Fibroblast of lung (primary cell): ENCODE results near the gene TBXA2R. TPM values are rescaled to one million over a fixed set of nuclear protein-coding genes. Genes with fewer than 3 reads are reported as not detected.

Experiments
- DNase-seq, 2 donors: peaks; one replicate each; pipeline versions ENCODE4 v3.0.0 to v3.0.0-alpha.2; 2010; ENCODE audit warnings: low read depth in 2 of 2
- H2AFZ ChIP-seq: 2 replicates; pipeline ENCODE4 v1.5.1; 2012; ENCODE audit warnings: low read length, control low read depth, inconsistent platforms
- H3K27ac ChIP-seq: 2 replicates; pipeline ENCODE4 v1.5.1; 2011; ENCODE audit warnings: low read length, control low read depth; ENCODE audit not compliant: insufficient read depth
- H3K27me3 ChIP-seq: 2 replicates; pipeline ENCODE4 v1.5.1; 2011; ENCODE audit warnings: mild to moderate bottlenecking, low read length; ENCODE audit not compliant: control insufficient read depth, insufficient read depth
- H3K36me3 ChIP-seq: 2 replicates; pipeline ENCODE4 v1.5.1; 2011; ENCODE audit warnings: low read length; ENCODE audit not compliant: control insufficient read depth, insufficient read depth
- H3K4me1 ChIP-seq: 2 replicates; pipeline ENCODE4 v1.5.1; 2011; ENCODE audit warnings: low read length; ENCODE audit not compliant: control insufficient read depth, insufficient read depth; ENCODE audit errors: extremely low read depth
- H3K4me2 ChIP-seq: 2 replicates; pipeline ENCODE4 v1.5.1; 2011; ENCODE audit warnings: low read length, control low read depth; ENCODE audit not compliant: insufficient read depth; ENCODE audit errors: extremely low read depth
- H3K4me3 ChIP-seq, 4 experiments: fragments of 200-600 bp in 1 of 4; sonication (generic) in 1 of 4; replicated peaks in 1 of 4; 2 replicates each; pipeline ENCODE4 v1.5.1; 2011 to 2016; ENCODE audit warnings: low read length in 4 of 4, low read depth in 3 of 4, mild to moderate bottlenecking in 3 of 4, control low read depth in 2 of 4, inconsistent platforms in 1 of 4, mixed read lengths in 1 of 4; ENCODE audit not compliant: insufficient read depth in 1 of 4; ENCODE audit errors: control extremely low read depth in 1 of 4
- H3K79me2 ChIP-seq: 2 replicates; pipeline ENCODE4 v1.5.1; 2012; ENCODE audit warnings: mild to moderate bottlenecking, low read length, inconsistent platforms; ENCODE audit not compliant: control insufficient read depth, insufficient read depth
- H3K9ac ChIP-seq: 2 replicates; pipeline ENCODE4 v1.5.1; 2011; ENCODE audit warnings: mild to moderate bottlenecking, low read length, control low read depth; ENCODE audit not compliant: insufficient read depth
- H3K9me3 ChIP-seq: 2 replicates; pipeline ENCODE4 v1.5.1; 2012; ENCODE audit warnings: low read depth, low read length; ENCODE audit not compliant: control insufficient read depth, insufficient read depth
- H4K20me1 ChIP-seq: 2 replicates; pipeline ENCODE4 v1.5.1; 2011; ENCODE audit warnings: low read length; ENCODE audit not compliant: control insufficient read depth, insufficient read depth; ENCODE audit errors: extremely low read depth
- CTCF ChIP-seq, 2 donors: IDR thresholded peaks in 1 of 2; conservative IDR thresholded peaks in 1 of 2; 1 replicate in 1 of 2; 2 replicates in 1 of 2; pipeline ENCODE4 v1.5.1; 2011 to 2012; ENCODE audit warnings: low read length in 2 of 2, control low read depth in 1 of 2, inconsistent platforms in 1 of 2, low read depth in 1 of 2, mild to moderate bottlenecking in 1 of 2
- EZH2 ChIP-seq: IDR thresholded peaks from 2 replicates; pipeline ENCODE4 v1.5.1; 2012; ENCODE audit warnings: low read length, control low read depth, mild to moderate bottlenecking; ENCODE audit errors: missing control alignments
- polyA plus RNA-seq, 2 donors: library from polyadenylated mRNA; depleted of rRNA in 1 of 2; stranded (reverse) in 1 of 2; unstranded in 1 of 2; fragments of >200 nt; gene quantifications; 2 replicates each; pipeline ENCODE4 v1.2.1, GENCODE V29; 2011 to 2012; ENCODE audit warnings: missing spikeins in 1 of 2
- total RNA-seq: library from RNA; depleted of rRNA; stranded (reverse); fragments of >200 nt; gene quantifications from 2 replicates; pipeline ENCODE4 v1.2.1, GENCODE V29; 2014

TBXA2R gene
- total and polyA plus RNA-seq, 2 donors (not counting 1 experiment from before 2014, with no cell fraction given) = 1.3 to 1.8 TPM

GRCh38 chr19:3550947-3551791, 55.5 kb downstream of the TBXA2R start:
- Histone ChIP-seq H3K9me3 (no peaks in the 10 kb centered on the region), H3K9ac (no peak overlapping the region), H3K79me2 (peaks cover 9% of the 10 kb centered on the region), H3K4me1 (peaks cover 3% of the 10 kb centered on the region), H3K4me2 (no peak overlapping the region), H3K27ac (no peak overlapping the region), H3K4me3 (no peak overlapping the region), H3K27me3 (no peaks in the 10 kb centered on the region), H3K36me3 (peaks cover 14% of the 10 kb centered on the region), H4K20me1 (no peaks in the 10 kb centered on the region), H2AFZ (no peak overlapping the region)
- no peak for TF ChIP-seq CTCF (conservative IDR thresholded peaks at IDR 0.05 in 1 of 2, IDR thresholded peaks at IDR 0.05 in 1 of 2; ENCODE audit: low read depth in 1 of 2, low read length in 2 of 2)
- TF ChIP-seq EZH2 = no peak
- no peak for DNase-seq

GRCh38 chr19:3549816-3550215, 56.9 kb downstream of the TBXA2R start:
- no peaks in the 10 kb centered on the region for H4K20me1 ChIP-seq
- no peaks in the 10 kb centered on the region for H3K9me3 ChIP-seq
- peaks cover 17% of the 10 kb centered on the region for H3K36me3 ChIP-seq
- no peaks in the 10 kb centered on the region for H3K79me2 ChIP-seq
- H3K4me2 ChIP-seq = no peak overlapping the region
- H3K27ac ChIP-seq = no peak overlapping the region
- H3K4me3 ChIP-seq = no peak overlapping the region
- no peak overlapping the region for H3K9ac ChIP-seq
- H3K4me1 ChIP-seq = peaks cover 2% of the 10 kb centered on the region
- DNase-seq = no peak
- no peak overlapping the region for H2AFZ ChIP-seq
- TF ChIP-seq EZH2 = no peak
- no peak for TF ChIP-seq CTCF (conservative IDR thresholded peaks at IDR 0.05 in 1 of 2, IDR thresholded peaks at IDR 0.05 in 1 of 2; ENCODE audit: low read depth in 1 of 2, low read length in 2 of 2)
- no peaks in the 10 kb centered on the region for H3K27me3 ChIP-seq

GRCh38 chr19:3548606-3549005, 58.1 kb downstream of the TBXA2R start:
- TF ChIP-seq EZH2 = no peak
- no peak for TF ChIP-seq CTCF (conservative IDR thresholded peaks at IDR 0.05 in 1 of 2, IDR thresholded peaks at IDR 0.05 in 1 of 2; ENCODE audit: low read depth in 1 of 2, low read length in 2 of 2)
- H3K36me3 ChIP-seq = peaks cover 20% of the 10 kb centered on the region
- DNase-seq = no peak

More at GRCh38 chr19:3548606-3549005, 58.1 kb downstream of the TBXA2R start:
- Histone ChIP-seq H2AFZ (no peak overlapping the region), H3K4me1 (peaks cover 2% of the 10 kb centered on the region), H3K79me2 (no peaks in the 10 kb centered on the region), H4K20me1 (no peaks in the 10 kb centered on the region), H3K27me3 (no peaks in the 10 kb centered on the region), H3K9ac (no peak overlapping the region), H3K4me2 (no peak overlapping the region), H3K9me3 (no peaks in the 10 kb centered on the region), H3K27ac (no peak overlapping the region), H3K4me3 (no peak overlapping the region)
